ENCODE data around the gene EIF4G2. TPM values are rescaled to one million over a fixed set of nuclear protein-coding genes. Genes with fewer than 3 reads are reported as not detected.

The EIF4G2 gene
- total RNA-seq, 1 donor from 2014 or later: 1,220 TPM

GRCh38 chr11:10792385-10793068, 16.2 kb downstream of the EIF4G2 start:
- Mint-ChIP-seq H3K27ac (no peak overlapping the region), H3K36me3 (peaks cover 11% of the 10 kb centered on the region), H3K9me3 (no peaks in the 10 kb centered on the region), H3K27me3 (ENCODE audit: low read depth) (no peaks in the 10 kb centered on the region), H3K4me3 (no peak overlapping the region), H3K4me1 (peaks cover 7% of the 10 kb centered on the region)
- TF ChIP-seq CTCF (IDR thresholded peaks at IDR 0.05; ENCODE audit: unreplicated experiment): peak; percentile 89
- peak; percentile 80 to 92 for DNase-seq (ENCODE audit: low spot score in 2 of 2, unreplicated experiment in 2 of 2)

GRCh38 chr11:10786451-10786850, 22.3 kb downstream of the EIF4G2 start:
- no peak overlapping the region for H3K4me3 Mint-ChIP-seq
- H3K4me1 Mint-ChIP-seq: peaks cover 11% of the 10 kb centered on the region
- no peak for DNase-seq (ENCODE audit: low spot score in 2 of 2, unreplicated experiment in 2 of 2)
- TF ChIP-seq CTCF (IDR thresholded peaks at IDR 0.05; ENCODE audit: unreplicated experiment): no peak
- H3K36me3 Mint-ChIP-seq: no peaks in the 10 kb centered on the region
- H3K27me3 Mint-ChIP-seq (ENCODE audit: low read depth): no peaks in the 10 kb centered on the region
- no peaks in the 10 kb centered on the region for H3K9me3 Mint-ChIP-seq
- no peak overlapping the region for H3K27ac Mint-ChIP-seq

- Mint-ChIP-seq H3K27me3 (ENCODE audit: low read depth) (no peaks in the 10 kb centered on the region), H3K4me1 (peaks cover 11% of the 10 kb centered on the region), H3K9me3 (no peaks in the 10 kb centered on the region), H3K27ac (no peak overlapping the region), H3K4me3 (no peak overlapping the region), H3K36me3 (no peaks in the 10 kb centered on the region)
- DNase-seq (ENCODE audit: low spot score in 2 of 2, unreplicated experiment in 2 of 2): no peak
- no peak for TF ChIP-seq CTCF (IDR thresholded peaks at IDR 0.05; ENCODE audit: unreplicated experiment)
Observed at GRCh38 chr11:10785146-10785474, 23.6 kb downstream of the EIF4G2 start.

GRCh38 chr11:10784232-10785145, 24.2 kb downstream of the EIF4G2 start:
- H3K36me3 Mint-ChIP-seq: no peaks in the 10 kb centered on the region
- peak overlapping the region; percentile 31 for H3K27ac Mint-ChIP-seq
- no peak overlapping the region for H3K4me3 Mint-ChIP-seq

GRCh38 chr11:10780040-10780439, 28.7 kb downstream of the EIF4G2 start:
- DNase-seq (ENCODE audit: low spot score in 2 of 2, unreplicated experiment in 2 of 2): no peak
- Mint-ChIP-seq H3K4me1 (peaks cover 8% of the 10 kb centered on the region), H3K4me3 (no peak overlapping the region), H3K9me3 (no peaks in the 10 kb centered on the region), H3K27me3 (ENCODE audit: low read depth) (no peaks in the 10 kb centered on the region), H3K27ac (no peak overlapping the region), H3K36me3 (peaks cover 18% of the 10 kb centered on the region)
- no peak for TF ChIP-seq CTCF (IDR thresholded peaks at IDR 0.05; ENCODE audit: unreplicated experiment)

More at GRCh38 chr11:10784232-10785145, 24.2 kb downstream of the EIF4G2 start:
- H3K27me3 Mint-ChIP-seq (ENCODE audit: low read depth): no peaks in the 10 kb centered on the region
- TF ChIP-seq CTCF (IDR thresholded peaks at IDR 0.05; ENCODE audit: unreplicated experiment): no peak
- peaks cover 11% of the 10 kb centered on the region for H3K4me1 Mint-ChIP-seq
- no peaks in the 10 kb centered on the region for H3K9me3 Mint-ChIP-seq
- no peak for DNase-seq (ENCODE audit: low spot score in 2 of 2, unreplicated experiment in 2 of 2)

Data from mesothelial cell of epicardium (in vitro differentiated cells).